Neural cell (in vitro differentiated cells): ENCODE results near the gene WNT10A.

Experiments used
- CTCF ChIP-seq: fragments of 450-650 bp; IDR thresholded peaks from 2 replicates; pipeline ENCODE4 v1.5.1; 2014; ENCODE audit warnings: antibody characterized with exemption, mild to moderate bottlenecking, moderate library complexity; ENCODE audit not compliant: poor library complexity, severe bottlenecking
- EP300 ChIP-seq: fragments of 450-650 bp; conservative IDR thresholded peaks from 2 replicates; pipeline ENCODE4 v1.6.1; 2014; ENCODE audit warnings: antibody characterized with exemption, mild to moderate bottlenecking, moderate library complexity; ENCODE audit not compliant: poor library complexity, severe bottlenecking
- EZH2 ChIP-seq: fragments of 200-600, 300-800 bp; shearing (Covaris generic), sonication (generic); IDR thresholded peaks from 2 replicates; pipeline ENCODE4 v1.6.1; 2014; ENCODE audit warnings: antibody characterized with exemption, low read length, borderline replicate concordance, mild to moderate bottlenecking; ENCODE audit not compliant: insufficient read depth, poor library complexity, severe bottlenecking
- MXI1 ChIP-seq: fragments of 450-650 bp; conservative IDR thresholded peaks from 2 replicates; pipeline ENCODE4 v1.6.1; 2014; ENCODE audit warnings: antibody characterized with exemption, mild to moderate bottlenecking; ENCODE audit not compliant: poor library complexity, severe bottlenecking
- POLR2AphosphoS5 ChIP-seq: IDR thresholded peaks from 2 replicates; pipeline ENCODE4 v1.6.1; 2012
- REST ChIP-seq: IDR thresholded peaks from 2 replicates; pipeline ENCODE4 v1.6.1; 2012; ENCODE audit warnings: borderline replicate concordance
- SMC3 ChIP-seq: fragments of 450-650 bp; conservative IDR thresholded peaks from 2 replicates; pipeline ENCODE4 v1.6.1; 2014; ENCODE audit warnings: antibody characterized with exemption, mild to moderate bottlenecking, moderate library complexity; ENCODE audit not compliant: poor library complexity
- TAF1 ChIP-seq: IDR thresholded peaks from 2 replicates; pipeline ENCODE4 v1.6.1; 2012; ENCODE audit warnings: low read depth

GRCh38 chr2:218910741-218911140 is 30.1 kb downstream of the WNT10A start:
- TF ChIP-seq EZH2 (no peak), CTCF (no peak), SMC3 (no peak), POLR2AphosphoS5 (no peak), EP300 (no peak), MXI1 (no peak), REST (no peak), TAF1 (no peak)
